ENCODE measurements around the gene GABRA1.

DNA sequence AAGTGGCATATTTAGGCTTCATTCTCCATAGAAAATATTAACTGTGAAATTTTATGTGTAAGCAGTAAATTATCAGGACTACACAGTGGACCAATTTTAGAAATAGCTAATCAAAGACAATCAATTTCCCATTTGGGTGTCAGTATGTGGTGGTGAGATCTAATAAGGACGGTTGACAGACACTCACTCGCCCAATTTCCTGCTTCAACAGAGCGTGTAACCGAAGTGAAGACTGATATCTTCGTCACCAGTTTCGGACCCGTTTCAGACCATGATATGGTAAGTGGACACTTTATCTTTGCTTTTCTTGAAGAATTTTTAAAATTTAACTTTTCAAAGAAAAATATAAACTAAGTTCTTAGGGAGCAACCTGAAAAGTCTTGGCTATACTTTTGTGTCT lies 17.6 kb downstream of the GABRA1 start:
- TF ChIP-seq, protein P1, sequence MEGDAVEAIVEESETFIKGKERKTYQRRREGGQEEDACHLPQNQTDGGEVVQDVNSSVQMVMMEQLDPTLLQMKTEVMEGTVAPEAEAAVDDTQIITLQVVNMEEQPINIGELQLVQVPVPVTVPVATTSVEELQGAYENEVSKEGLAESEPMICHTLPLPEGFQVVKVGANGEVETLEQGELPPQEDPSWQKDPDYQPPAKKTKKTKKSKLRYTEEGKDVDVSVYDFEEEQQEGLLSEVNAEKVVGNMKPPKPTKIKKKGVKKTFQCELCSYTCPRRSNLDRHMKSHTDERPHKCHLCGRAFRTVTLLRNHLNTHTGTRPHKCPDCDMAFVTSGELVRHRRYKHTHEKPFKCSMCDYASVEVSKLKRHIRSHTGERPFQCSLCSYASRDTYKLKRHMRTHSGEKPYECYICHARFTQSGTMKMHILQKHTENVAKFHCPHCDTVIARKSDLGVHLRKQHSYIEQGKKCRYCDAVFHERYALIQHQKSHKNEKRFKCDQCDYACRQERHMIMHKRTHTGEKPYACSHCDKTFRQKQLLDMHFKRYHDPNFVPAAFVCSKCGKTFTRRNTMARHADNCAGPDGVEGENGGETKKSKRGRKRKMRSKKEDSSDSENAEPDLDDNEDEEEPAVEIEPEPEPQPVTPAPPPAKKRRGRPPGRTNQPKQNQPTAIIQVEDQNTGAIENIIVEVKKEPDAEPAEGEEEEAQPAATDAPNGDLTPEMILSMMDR (IDR thresholded peaks at IDR 0.05) = no peak
- TF ChIP-seq POLR2A (IDR thresholded peaks at IDR 0.05) = no peak
